Keratinocyte (primary cell): ENCODE measurements around the gene H3-3A. TPM values are rescaled to one million over a fixed set of nuclear protein-coding genes. Genes with fewer than 3 reads are reported as not detected.

Source experiments
- DNase-seq: peaks from one replicate; pipeline ENCODE4 v3.0.0-alpha.2; 2011; ENCODE audit warnings: low read depth, missing footprints, low spot score
- FAIRE-seq: peaks from 2 replicates; lab custom pipeline; 2011; peaks lifted over from hg19 to GRCh38; lab: Jason Lieb, UNC
- H2AFZ ChIP-seq: 2 replicates; pipeline ENCODE4 v1.6.0; 2012; ENCODE audit warnings: low read length, control low read depth, inconsistent platforms; ENCODE audit not compliant: control insufficient read depth
- H3K27ac ChIP-seq: 2 replicates; pipeline ENCODE4 v1.5.1; 2011; ENCODE audit warnings: low read length; ENCODE audit not compliant: control insufficient read depth, insufficient read depth
- H3K27me3 ChIP-seq: 3 replicates; pipeline ENCODE4 v1.6.0; 2011; ENCODE audit warnings: low read length; ENCODE audit not compliant: control insufficient read depth, insufficient read depth; ENCODE audit errors: extremely low read depth
- H3K36me3 ChIP-seq, 2 experiments: 2 replicates in 1 of 2; 3 replicates in 1 of 2; pipeline ENCODE4 v1.5.1; 2011; ENCODE audit warnings: low read length in 2 of 2, mild to moderate bottlenecking in 1 of 2; ENCODE audit not compliant: control insufficient read depth in 2 of 2, insufficient read depth in 2 of 2; ENCODE audit errors: extremely low read depth in 1 of 2
- H3K4me1 ChIP-seq: 3 replicates; pipeline ENCODE4 v1.5.1; 2011; ENCODE audit warnings: low read length; ENCODE audit not compliant: control insufficient read depth, insufficient read depth; ENCODE audit errors: extremely low read depth
- H3K4me2 ChIP-seq: 3 replicates; pipeline ENCODE4 v1.6.0; 2011; ENCODE audit warnings: low read depth, low read length; ENCODE audit not compliant: control insufficient read depth, insufficient read depth; ENCODE audit errors: extremely low read depth
- H3K4me3 ChIP-seq, 3 experiments: fragments of 200-600 bp in 1 of 3; sonication (generic) in 1 of 3; 2 replicates in 2 of 3; 3 replicates in 1 of 3; pipeline ENCODE4 v1.5.1; 2011 to 2016; ENCODE audit warnings: low read length in 3 of 3, mild to moderate bottlenecking in 3 of 3, control low read depth in 2 of 3, inconsistent platforms in 1 of 3, low read depth in 1 of 3, mixed read lengths in 1 of 3, mixed run types in 1 of 3, moderate library complexity in 1 of 3; ENCODE audit not compliant: control insufficient read depth in 2 of 3, insufficient read depth in 2 of 3; ENCODE audit errors: extremely low read depth in 1 of 3
- H3K79me2 ChIP-seq: 2 replicates; pipeline ENCODE4 v1.6.0; 2012; ENCODE audit warnings: low read length; ENCODE audit not compliant: control insufficient read depth, insufficient read depth
- H3K9ac ChIP-seq: 3 replicates; pipeline ENCODE4 v1.6.0; 2011; ENCODE audit warnings: low read length; ENCODE audit not compliant: control insufficient read depth, insufficient read depth; ENCODE audit errors: extremely low read depth
- H3K9me1 ChIP-seq: 3 replicates; pipeline ENCODE4 v1.6.0; 2011; ENCODE audit warnings: low read length; ENCODE audit not compliant: control insufficient read depth, insufficient read depth; ENCODE audit errors: extremely low read depth
- H3K9me3 ChIP-seq: 2 replicates; pipeline ENCODE4 v1.5.1; 2012; ENCODE audit warnings: low read depth, low read length; ENCODE audit not compliant: control insufficient read depth
- H4K20me1 ChIP-seq: 3 replicates; pipeline ENCODE4 v1.6.0; 2011; ENCODE audit warnings: low read length; ENCODE audit not compliant: control insufficient read depth, insufficient read depth; ENCODE audit errors: extremely low read depth
- EZH2 ChIP-seq: IDR thresholded peaks from one replicate; pipeline ENCODE4 v1.6.1; 2012; ENCODE audit warnings: inconsistent platforms, mild to moderate bottlenecking, low read length, moderate library complexity
- dilution Hi-C: fragments of 300-500 bp; cut with MboI; formaldehyde crosslinking; loops from one replicate; pipeline ENCODE4 v1.7.0; 2020; ENCODE audit warnings: low sequenced_read_pairs; ENCODE audit not compliant: extremely low pct_ligation_motif_present
- polyA plus RNA-seq, 5 experiments: library from polyadenylated mRNA; depleted of rRNA in 3 of 5; stranded (reverse) in 3 of 5; stranded (forward) in 1 of 5; unstranded in 1 of 5; fragments of >200 nt; gene quantifications; 1 replicate in 1 of 5; 2 replicates in 3 of 5; 3 replicates in 1 of 5; pipeline versions ENCODE4 v1.2.1 to v1.2.3, GENCODE V29; 2011 to 2012; ENCODE audit warnings: missing spikeins in 2 of 5, low read depth in 1 of 5, low replicate concordance in 1 of 5
- TF ChIP-seq, protein P1 (sequence below), 3 experiments: IDR thresholded peaks in 1 of 3; conservative IDR thresholded peaks in 1 of 3; optimal IDR thresholded peaks in 1 of 3; 2 replicates in 2 of 3; 3 replicates in 1 of 3; pipeline versions ENCODE3 to v1.5.1; 2011; ENCODE audit warnings: low read length in 3 of 3, mild to moderate bottlenecking in 3 of 3, moderate library complexity in 2 of 3, control low read depth in 1 of 3, inconsistent platforms in 1 of 3; ENCODE audit not compliant: insufficient read depth in 2 of 3; ENCODE audit errors: extremely low read depth in 1 of 3

The H3-3A gene
- polyA plus RNA-seq, 1 donor (not counting 4 experiments of a cell fraction or from before 2014, with no cell fraction given), result 291 TPM

DNA sequence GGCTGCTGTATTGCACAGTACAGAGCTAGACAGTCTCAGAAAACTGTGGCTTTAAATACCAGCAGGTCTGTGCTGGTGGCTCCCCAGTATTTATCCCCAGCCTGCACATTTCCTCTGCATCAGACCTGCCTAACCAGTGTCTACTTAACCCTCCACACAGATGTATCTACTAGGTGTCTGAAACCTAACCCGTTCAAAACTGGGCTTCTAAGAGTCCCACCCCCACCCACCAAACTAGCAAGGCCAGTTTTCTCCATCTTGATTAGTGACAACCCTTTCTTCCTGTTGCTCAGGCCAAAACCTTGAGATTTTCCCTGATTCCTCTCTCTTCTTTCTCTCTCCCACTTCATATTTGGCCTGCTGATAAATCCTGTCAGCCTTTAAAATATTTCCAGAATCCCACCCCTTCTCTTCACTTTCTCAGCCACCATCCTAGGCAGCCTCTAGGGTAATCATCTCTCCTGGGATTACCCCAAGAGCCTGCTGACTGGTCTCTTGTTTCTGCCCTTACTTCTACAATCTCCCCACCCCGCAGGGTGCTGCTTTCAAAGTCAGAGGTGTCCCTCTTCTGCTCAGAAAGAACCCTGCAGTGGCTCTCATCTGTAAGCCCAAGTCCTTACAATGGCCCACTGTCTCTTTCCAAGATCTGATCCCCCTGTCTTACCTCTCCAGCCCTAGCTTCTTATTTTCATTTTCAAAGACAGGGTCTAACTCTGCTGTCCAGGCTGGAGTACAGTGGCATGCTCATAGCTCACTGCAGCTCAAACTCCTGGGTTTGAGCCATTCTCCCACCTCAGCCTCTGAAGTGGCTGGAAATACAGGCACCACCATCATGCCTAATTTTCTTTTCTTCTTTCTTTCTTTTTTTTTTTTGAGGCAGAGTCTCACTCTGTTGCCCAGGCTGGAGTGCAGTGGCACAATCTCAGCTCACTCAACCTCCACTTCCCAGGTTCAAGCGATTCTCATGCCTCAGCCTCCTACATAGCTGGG, 45.2 kb downstream of the H3-3A start:
- no peaks in the 10 kb centered on the region for H3K9me1 ChIP-seq
- no peaks in the 10 kb centered on the region for H3K79me2 ChIP-seq
- H4K20me1 ChIP-seq, result no peaks in the 10 kb centered on the region
- H3K27ac ChIP-seq, result no peak overlapping the region
- H3K27me3 ChIP-seq, result no peaks in the 10 kb centered on the region
- H3K4me3 ChIP-seq, result no peak overlapping the region
- H3K36me3 ChIP-seq, result no peaks in the 10 kb centered on the region
- TF ChIP-seq EZH2, result no peak
- TF ChIP-seq, protein P1, sequence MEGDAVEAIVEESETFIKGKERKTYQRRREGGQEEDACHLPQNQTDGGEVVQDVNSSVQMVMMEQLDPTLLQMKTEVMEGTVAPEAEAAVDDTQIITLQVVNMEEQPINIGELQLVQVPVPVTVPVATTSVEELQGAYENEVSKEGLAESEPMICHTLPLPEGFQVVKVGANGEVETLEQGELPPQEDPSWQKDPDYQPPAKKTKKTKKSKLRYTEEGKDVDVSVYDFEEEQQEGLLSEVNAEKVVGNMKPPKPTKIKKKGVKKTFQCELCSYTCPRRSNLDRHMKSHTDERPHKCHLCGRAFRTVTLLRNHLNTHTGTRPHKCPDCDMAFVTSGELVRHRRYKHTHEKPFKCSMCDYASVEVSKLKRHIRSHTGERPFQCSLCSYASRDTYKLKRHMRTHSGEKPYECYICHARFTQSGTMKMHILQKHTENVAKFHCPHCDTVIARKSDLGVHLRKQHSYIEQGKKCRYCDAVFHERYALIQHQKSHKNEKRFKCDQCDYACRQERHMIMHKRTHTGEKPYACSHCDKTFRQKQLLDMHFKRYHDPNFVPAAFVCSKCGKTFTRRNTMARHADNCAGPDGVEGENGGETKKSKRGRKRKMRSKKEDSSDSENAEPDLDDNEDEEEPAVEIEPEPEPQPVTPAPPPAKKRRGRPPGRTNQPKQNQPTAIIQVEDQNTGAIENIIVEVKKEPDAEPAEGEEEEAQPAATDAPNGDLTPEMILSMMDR (optimal IDR thresholded peaks at IDR 0.05 in 1 of 3, IDR thresholded peaks at IDR 0.05 in 1 of 3, conservative IDR thresholded peaks at IDR 0.05 in 1 of 3; ENCODE audit: extremely low read depth in 1 of 3, insufficient read depth in 2 of 3, low read length in 3 of 3), result no peak
- H3K4me1 ChIP-seq, result peaks cover 14% of the 10 kb centered on the region
- DNase-seq (no peak), FAIRE-seq (no peak)
- no peak overlapping the region for H3K4me2 ChIP-seq
- no peak overlapping the region for H2AFZ ChIP-seq
- dilution Hi-C loops, result no loop called here
- no peak overlapping the region for H3K9ac ChIP-seq
- H3K9me3 ChIP-seq, result no peaks in the 10 kb centered on the region

DNA sequence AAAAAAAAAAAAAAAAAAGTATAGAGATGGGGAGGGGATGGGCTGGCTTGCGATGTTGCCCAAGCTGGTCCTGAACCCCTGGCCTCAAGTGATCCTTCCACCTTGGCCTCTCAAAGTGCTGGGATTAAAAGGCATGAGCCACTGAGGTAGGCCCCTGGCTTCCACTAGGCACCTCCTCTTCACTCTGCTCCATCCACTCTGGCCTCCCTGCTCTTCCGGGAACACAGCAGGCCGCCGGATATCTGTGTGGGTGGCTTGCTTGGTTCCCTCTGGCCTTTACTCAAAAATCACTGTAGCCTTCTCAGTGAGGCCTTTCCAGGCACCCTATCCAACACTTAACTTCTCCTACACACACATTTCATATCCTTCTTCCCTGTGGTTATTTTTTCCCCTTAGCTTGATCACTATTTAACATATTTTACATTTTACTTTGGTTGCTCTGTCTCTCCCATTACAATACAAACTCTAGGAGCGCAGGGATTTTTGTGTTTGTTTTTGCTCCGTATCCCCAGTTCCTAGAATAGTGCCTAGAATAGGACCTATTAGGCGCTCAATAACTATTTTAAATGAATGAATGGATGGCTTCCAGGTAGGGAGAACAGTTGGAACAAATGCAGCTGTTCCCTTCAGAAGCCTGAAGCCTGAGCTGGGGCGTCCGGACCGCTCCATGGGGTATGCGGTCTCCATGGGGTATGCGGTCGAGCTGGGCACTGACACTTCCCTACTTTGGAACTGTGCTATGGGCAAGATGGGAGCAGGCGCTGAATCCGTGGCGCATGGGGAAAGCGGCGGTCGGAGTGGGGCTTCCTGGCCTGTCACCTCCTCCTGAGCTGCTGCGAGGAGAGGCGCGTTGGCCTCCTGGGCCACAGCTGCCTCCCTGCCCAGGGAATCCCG, 46.7 kb downstream of the H3-3A start:
- TF ChIP-seq EZH2, result no peak
- TF ChIP-seq, protein P1 (optimal IDR thresholded peaks at IDR 0.05 in 1 of 3, IDR thresholded peaks at IDR 0.05 in 1 of 3, conservative IDR thresholded peaks at IDR 0.05 in 1 of 3; ENCODE audit: extremely low read depth in 1 of 3, insufficient read depth in 2 of 3, low read length in 3 of 3), result no peak
- peak overlapping the region; percentile 87 for H3K4me2 ChIP-seq
- peak overlapping the region; percentile 64 for H3K27ac ChIP-seq
- no peaks in the 10 kb centered on the region for H3K36me3 ChIP-seq
- H3K9me3 ChIP-seq, result no peaks in the 10 kb centered on the region
- no peaks in the 10 kb centered on the region for H4K20me1 ChIP-seq
- peak overlapping the region; percentile 72 for H3K9ac ChIP-seq
- H3K4me1 ChIP-seq, result peaks cover 14% of the 10 kb centered on the region
- DNase-seq (no peak), FAIRE-seq (no peak)
- H2AFZ ChIP-seq, result peak overlapping the region; percentile 98
- no peaks in the 10 kb centered on the region for H3K79me2 ChIP-seq
- peak overlapping the region; percentile 41 to 62 (median 46) for H3K4me3 ChIP-seq
- no peaks in the 10 kb centered on the region for H3K9me1 ChIP-seq
- no peaks in the 10 kb centered on the region for H3K27me3 ChIP-seq
- dilution Hi-C loops, result no loop called here
